Choroid plexus epithelial cell (primary cell): ENCODE measurements around the gene SEMA4G.
A peak's percentile ranks its signal among the peaks of the same experiment; 100 is the strongest.

ENCODE experiments used
- DNase-seq: peaks from one replicate; pipeline ENCODE4 v3.0.0-alpha.2; 2010; ENCODE audit warnings: low read depth
- H3K4me3 ChIP-seq: 2 replicates; pipeline ENCODE4 v1.5.1; 2011; ENCODE audit warnings: low read depth, mild to moderate bottlenecking, control low read depth, low read length, moderate library complexity
- TF ChIP-seq, protein P1 (sequence below): conservative IDR thresholded peaks from 2 replicates; pipeline ENCODE4 v1.5.1; 2011; ENCODE audit warnings: low read depth, mild to moderate bottlenecking, control low read depth, inconsistent platforms, low read length, moderate library complexity

Gene SEMA4G

DNA sequence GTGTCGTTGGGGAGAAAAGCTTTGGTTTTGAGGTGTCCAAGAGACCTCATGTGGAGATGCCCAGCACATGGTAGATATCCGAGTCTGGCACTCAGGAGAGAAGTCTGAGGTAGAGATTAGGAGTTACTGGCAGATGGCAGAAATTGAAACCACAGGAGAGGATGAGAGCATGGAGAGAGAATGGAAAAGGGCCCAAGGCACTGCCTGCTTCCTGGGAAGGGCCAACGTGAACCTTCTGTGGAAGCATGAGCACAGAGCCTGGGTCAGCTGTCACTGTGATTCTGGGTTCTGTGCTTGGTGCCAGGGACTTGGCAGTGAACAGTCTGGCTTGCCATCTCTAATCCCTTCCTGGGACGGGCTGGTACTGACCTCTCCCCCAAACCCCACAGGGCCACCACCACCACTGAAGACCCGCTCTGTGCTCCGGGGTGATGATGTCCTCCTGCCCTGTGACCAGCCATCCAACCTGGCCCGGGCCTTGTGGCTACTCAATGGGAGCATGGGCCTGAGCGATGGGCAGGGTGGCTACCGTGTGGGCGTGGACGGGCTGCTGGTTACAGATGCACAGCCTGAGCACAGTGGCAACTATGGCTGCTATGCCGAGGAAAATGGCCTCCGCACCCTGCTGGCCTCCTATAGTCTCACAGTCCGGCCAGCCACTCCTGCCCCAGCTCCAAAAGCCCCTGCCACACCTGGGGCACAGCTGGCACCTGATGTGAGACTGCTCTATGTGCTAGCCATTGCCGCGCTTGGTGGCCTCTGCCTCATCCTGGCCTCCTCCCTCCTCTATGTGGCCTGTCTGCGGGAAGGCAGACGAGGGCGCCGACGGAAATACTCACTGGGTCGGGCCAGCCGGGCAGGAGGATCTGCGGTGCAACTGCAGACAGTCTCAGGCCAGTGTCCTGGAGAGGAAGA, 13.9 kb downstream of the SEMA4G start:
- DNase-seq, result no peak
- no peak overlapping the region for H3K4me3 ChIP-seq
- TF ChIP-seq, protein P1, sequence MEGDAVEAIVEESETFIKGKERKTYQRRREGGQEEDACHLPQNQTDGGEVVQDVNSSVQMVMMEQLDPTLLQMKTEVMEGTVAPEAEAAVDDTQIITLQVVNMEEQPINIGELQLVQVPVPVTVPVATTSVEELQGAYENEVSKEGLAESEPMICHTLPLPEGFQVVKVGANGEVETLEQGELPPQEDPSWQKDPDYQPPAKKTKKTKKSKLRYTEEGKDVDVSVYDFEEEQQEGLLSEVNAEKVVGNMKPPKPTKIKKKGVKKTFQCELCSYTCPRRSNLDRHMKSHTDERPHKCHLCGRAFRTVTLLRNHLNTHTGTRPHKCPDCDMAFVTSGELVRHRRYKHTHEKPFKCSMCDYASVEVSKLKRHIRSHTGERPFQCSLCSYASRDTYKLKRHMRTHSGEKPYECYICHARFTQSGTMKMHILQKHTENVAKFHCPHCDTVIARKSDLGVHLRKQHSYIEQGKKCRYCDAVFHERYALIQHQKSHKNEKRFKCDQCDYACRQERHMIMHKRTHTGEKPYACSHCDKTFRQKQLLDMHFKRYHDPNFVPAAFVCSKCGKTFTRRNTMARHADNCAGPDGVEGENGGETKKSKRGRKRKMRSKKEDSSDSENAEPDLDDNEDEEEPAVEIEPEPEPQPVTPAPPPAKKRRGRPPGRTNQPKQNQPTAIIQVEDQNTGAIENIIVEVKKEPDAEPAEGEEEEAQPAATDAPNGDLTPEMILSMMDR, result no peak

DNA sequence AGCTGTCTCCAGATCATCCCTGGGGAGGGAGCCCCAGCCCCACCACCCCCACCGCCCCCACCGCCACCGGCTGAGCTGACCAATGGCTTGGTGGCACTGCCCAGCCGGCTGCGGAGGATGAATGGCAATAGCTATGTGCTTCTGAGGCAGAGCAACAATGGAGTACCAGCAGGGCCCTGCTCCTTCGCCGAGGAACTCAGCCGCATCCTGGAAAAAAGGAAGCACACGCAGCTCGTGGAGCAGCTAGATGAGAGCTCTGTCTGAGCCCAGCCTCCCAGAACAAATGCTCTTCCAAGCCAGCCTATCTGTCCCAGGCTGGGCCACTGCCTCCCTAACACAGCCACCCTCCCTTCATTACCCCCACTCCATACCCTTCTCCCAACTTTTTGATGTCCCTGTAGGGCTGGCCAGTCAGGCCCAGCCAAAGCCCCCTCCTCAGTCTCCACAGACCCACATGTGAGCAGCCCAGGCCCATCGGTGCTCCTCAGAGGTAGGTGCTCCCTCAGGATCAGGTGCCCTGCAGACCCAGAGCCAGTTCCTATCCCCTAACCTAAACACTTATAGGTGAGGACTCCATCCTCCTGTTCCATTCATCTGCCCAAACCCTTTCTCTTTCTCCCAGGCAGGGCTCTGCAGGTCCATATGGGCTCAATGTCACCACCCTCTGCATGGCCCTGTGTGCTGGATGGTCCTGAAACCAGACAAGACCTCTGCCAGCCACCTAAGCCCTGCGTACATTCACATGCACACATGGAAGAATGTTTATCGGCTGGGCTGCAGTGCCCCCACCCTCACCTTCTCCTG, 14.8 kb downstream of the SEMA4G start:
- no peak for DNase-seq
- H3K4me3 ChIP-seq, result no peak overlapping the region
- TF ChIP-seq, protein P1, result no peak

DNA sequence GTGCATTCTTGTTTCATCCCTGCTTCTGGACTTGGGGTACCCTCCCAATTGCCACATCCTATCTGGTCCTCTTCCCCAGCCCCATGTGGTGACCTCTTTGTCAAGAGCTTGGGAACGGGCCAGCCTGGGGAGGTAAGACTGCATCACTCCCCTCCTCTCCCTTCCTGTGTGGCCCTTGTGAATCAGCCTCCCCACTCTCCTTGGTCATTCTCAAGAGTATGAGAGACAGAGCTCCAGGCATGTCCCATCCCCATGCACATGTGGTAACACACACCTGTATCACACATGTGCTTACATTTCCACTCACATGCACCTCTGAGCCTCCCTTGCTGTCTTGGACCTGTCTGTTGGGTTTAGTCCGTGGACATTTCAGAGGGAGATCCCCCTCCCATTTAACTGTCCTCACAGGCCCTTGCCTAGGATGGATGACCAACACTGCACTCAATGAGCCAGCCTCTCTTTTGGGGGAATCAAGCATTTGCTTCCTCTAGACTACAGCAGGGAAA, 15.4 kb downstream of the SEMA4G start:
- H3K4me3 ChIP-seq, result no peak overlapping the region
- DNase-seq, result no peak
- TF ChIP-seq, protein P1, result no peak

DNA sequence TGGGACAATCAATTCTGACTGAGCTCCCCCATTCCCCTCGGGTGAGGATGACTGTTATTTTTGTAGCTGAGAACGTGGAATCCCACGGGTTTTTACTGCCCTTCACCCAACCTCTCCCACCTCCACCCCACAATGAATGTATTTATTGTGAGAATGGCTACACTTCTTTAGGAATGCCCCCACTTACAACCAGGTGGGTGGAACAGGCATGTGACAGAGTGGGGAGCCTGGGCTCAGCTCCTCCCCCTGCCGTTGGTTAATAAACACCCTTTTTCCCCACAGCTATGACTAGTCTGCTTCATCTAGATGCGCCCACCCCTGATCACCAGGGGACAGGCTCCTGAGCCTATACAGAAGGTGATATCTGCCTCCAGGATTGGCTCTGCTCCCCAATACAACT, 16.0 kb downstream of the SEMA4G start:
- no peak for DNase-seq
- H3K4me3 ChIP-seq, result no peak overlapping the region
- TF ChIP-seq, protein P1, result no peak

DNA sequence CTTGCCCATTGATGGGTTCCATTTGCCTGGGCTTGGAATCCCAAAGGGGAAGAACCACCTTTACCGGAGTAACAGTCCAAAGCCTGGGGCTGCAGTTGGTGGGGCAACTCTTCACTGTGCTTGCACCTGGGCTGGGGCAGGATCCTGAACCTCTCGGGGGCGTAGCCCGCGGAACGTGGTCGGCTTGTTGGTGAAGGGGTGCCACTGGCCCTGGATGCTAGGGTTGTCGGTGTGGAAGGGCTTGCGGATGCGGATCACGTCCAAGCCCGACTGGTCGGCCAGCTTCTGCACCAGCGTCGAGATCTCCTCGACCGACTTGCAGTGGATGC, 17.3 kb downstream of the SEMA4G start:
- no peak for DNase-seq
- peak overlapping the region; percentile 100 for H3K4me3 ChIP-seq
- TF ChIP-seq, protein P1, result no peak

DNA sequence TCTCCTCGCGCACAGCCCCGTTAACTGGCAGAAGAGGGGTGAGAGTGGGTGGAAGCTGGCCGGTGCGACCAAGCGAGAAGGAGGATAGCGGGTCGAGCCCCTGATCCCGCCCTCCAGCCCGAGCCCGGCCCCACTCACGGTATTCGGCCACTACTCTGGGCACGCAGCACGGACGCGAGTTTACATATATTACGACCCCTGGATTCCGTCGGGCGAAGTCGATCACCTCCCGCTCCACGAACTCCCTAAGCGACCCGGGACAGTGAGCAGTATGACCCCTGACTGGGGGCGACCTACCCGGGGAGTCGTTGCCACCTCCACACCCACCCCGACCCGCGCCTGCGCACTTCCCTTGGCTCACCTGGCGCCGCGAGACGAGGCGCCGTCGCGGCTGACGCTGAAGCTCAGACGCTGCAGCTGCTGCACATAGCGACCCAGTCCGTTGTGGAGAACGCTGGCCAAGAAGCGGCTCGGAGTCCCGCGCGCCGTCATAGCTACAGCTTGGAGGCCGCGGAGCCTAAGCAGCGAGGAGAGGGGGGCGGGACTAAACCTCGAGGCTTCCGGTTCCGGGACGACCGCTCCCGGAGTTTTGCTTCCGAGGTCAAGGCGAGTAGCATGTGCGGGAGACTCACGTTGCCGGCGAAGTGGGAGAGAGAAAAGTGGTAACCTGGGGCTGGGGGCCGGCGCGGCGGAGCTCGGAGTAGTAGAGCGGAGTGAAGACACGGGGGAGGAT, 17.8 kb downstream of the SEMA4G start, which contains the start of the genes MRPL43 and TWNK:
TSS of gene MRPL43 (minus strand) at position 546 of the 733 bp plus-strand sequence. CDS start at position 492, 54 bp downstream.
TSS of gene TWNK (plus strand) at position 592 of the 733 bp plus-strand sequence. CDS start 668 bp downstream, outside the sequence.
- peak within 1 kb of the TSS; percentile 100 for H3K4me3 ChIP-seq
- peak; percentile 76 for DNase-seq
- TF ChIP-seq, protein P1, result no peak
